WTC11 (cell line): ENCODE measurements around the gene NUB1. TPM values are rescaled to one million over a fixed set of nuclear protein-coding genes. Genes with fewer than 3 reads are reported as not detected.

ENCODE experiments used
- ATAC-seq: fragments of 200-7000 bp; cut with Tn5 transposase; 2 replicates; pipeline ENCODE4 v1.10.0; 2021; ENCODE audit warnings: mild to moderate bottlenecking, moderate library complexity
- CTCF ChIA-PET: fragments of 300-600 bp; sonication (Branson Sonifier 250); formaldehyde crosslinking; loops from one replicate; lab custom pipeline; 2021; ENCODE audit warnings: antibody characterized with exemption; lab: Charles Lee
- POLR2A ChIA-PET: fragments of 350-600 bp; sonication (Branson Sonifier 250); formaldehyde crosslinking; loops from one replicate; lab custom pipeline; 2021; ENCODE audit warnings: antibody characterized with exemption; lab: Charles Lee
- DNase-seq: peaks from one replicate; pipeline ENCODE4 v3.0.0; 2021; ENCODE audit warnings: low spot score
- H3K27ac Mint-ChIP-seq: 2 replicates; pipeline ENCODE4 v1.8.0; 2021; ENCODE audit warnings: mixed read lengths
- H3K27me3 Mint-ChIP-seq: 2 replicates; pipeline ENCODE4 v1.8.0; 2021; ENCODE audit warnings: low read depth, mild to moderate bottlenecking, moderate library complexity, mixed read lengths
- H3K36me3 Mint-ChIP-seq: 2 replicates; pipeline ENCODE4 v1.8.0; 2021; ENCODE audit warnings: mixed read lengths
- H3K4me1 Mint-ChIP-seq: 2 replicates; pipeline ENCODE4 v1.8.0; 2022; ENCODE audit warnings: mixed read lengths
- H3K4me3 Mint-ChIP-seq: 2 replicates; pipeline ENCODE4 v1.8.0; 2021; ENCODE audit warnings: mild to moderate bottlenecking, moderate library complexity, mixed read lengths
- H3K9me3 Mint-ChIP-seq: 2 replicates; pipeline ENCODE4 v1.8.0; 2021; ENCODE audit warnings: mixed read lengths
- CBFB ChIP-seq: sonication (generic); formaldehyde crosslinking; IDR thresholded peaks from 2 replicates; pipeline ENCODE4 v1.8.1; 2022; ENCODE audit warnings: mild to moderate bottlenecking, low read depth, missing genetic modification reagents
- CREM ChIP-seq: sonication (generic); formaldehyde crosslinking; IDR thresholded peaks from 2 replicates; pipeline ENCODE4 v1.8.1; 2022; ENCODE audit warnings: mild to moderate bottlenecking, missing genetic modification reagents, moderate library complexity
- EMX1 ChIP-seq: fragments of 250-450 bp; sonication (Bioruptor Pico); IDR thresholded peaks from 2 replicates; pipeline ENCODE4 v1.8.0; 2021; ENCODE audit warnings: mild to moderate bottlenecking
- ETV6 ChIP-seq: sonication (generic); formaldehyde crosslinking; IDR thresholded peaks from 2 replicates; pipeline ENCODE4 v1.8.1; 2022; ENCODE audit warnings: mild to moderate bottlenecking, missing genetic modification reagents
- FOXP4 ChIP-seq: sonication (generic); formaldehyde crosslinking; IDR thresholded peaks from 2 replicates; pipeline ENCODE4 v1.8.0; 2022; ENCODE audit warnings: mild to moderate bottlenecking, missing genetic modification reagents
- JAZF1 ChIP-seq: fragments of 250-450 bp; sonication (Bioruptor Pico); IDR thresholded peaks from 2 replicates; pipeline ENCODE4 v1.9.0; 2021; ENCODE audit warnings: moderate library complexity, mild to moderate bottlenecking, inconsistent platforms
- MAX ChIP-seq: sonication (generic); formaldehyde crosslinking; IDR thresholded peaks from 2 replicates; pipeline ENCODE4 v1.8.0; 2022; ENCODE audit warnings: mild to moderate bottlenecking, missing genetic modification reagents
- NR2C2 ChIP-seq: sonication (generic); formaldehyde crosslinking; IDR thresholded peaks from 2 replicates; pipeline ENCODE4 v1.8.0; 2022; ENCODE audit warnings: mild to moderate bottlenecking, missing genetic modification reagents
- PRDM15 ChIP-seq: sonication (generic); formaldehyde crosslinking; IDR thresholded peaks from 2 replicates; pipeline ENCODE4 v1.8.0; 2022; ENCODE audit warnings: missing genetic modification reagents
- PRRX2 ChIP-seq: fragments of 250-450 bp; sonication (Bioruptor Pico); IDR thresholded peaks from 2 replicates; pipeline ENCODE4 v1.8.0; 2021; ENCODE audit warnings: mild to moderate bottlenecking
- RORB ChIP-seq: fragments of 250-450 bp; sonication (Bioruptor Pico); IDR thresholded peaks from 2 replicates; pipeline ENCODE4 v1.9.0; 2021; ENCODE audit warnings: mild to moderate bottlenecking
- SP1 ChIP-seq: sonication (generic); formaldehyde crosslinking; conservative IDR thresholded peaks from 2 replicates; pipeline ENCODE4 v1.8.1; 2022; ENCODE audit warnings: missing genetic modification reagents
- USF2 ChIP-seq: sonication (generic); formaldehyde crosslinking; IDR thresholded peaks from 2 replicates; pipeline ENCODE4 v1.8.1; 2023; ENCODE audit warnings: mild to moderate bottlenecking, missing genetic modification reagents, moderate library complexity
- ZNF512 ChIP-seq: sonication (generic); formaldehyde crosslinking; IDR thresholded peaks from 2 replicates; pipeline ENCODE4 v1.8.1; 2022; ENCODE audit warnings: missing genetic modification reagents, borderline replicate concordance
- ZSCAN18 ChIP-seq: fragments of 250-450 bp; sonication (Bioruptor Pico); IDR thresholded peaks from 2 replicates; pipeline ENCODE4 v2.1.2; 2022; ENCODE audit warnings: mild to moderate bottlenecking, moderate library complexity
- total RNA-seq: library from RNA; stranded (reverse); gene quantifications from 3 replicates; pipeline ENCODE4 v1.2.3, GENCODE V29; 2021
- TF ChIP-seq, protein P1 (sequence below): sonication (generic); formaldehyde crosslinking; IDR thresholded peaks from 2 replicates; pipeline ENCODE4 v1.8.1; 2023; ENCODE audit warnings: mild to moderate bottlenecking, missing genetic modification reagents, moderate library complexity
- TF ChIP-seq, protein P2 (sequence below): sonication (generic); formaldehyde crosslinking; IDR thresholded peaks from 2 replicates; pipeline ENCODE4 v1.8.1; 2022; ENCODE audit warnings: mild to moderate bottlenecking, missing genetic modification reagents, moderate library complexity, borderline replicate concordance
- TF ChIP-seq, protein P3 (sequence below): sonication (generic); formaldehyde crosslinking; IDR thresholded peaks from 2 replicates; pipeline ENCODE4 v1.8.0; 2022; ENCODE audit warnings: mild to moderate bottlenecking, missing genetic modification reagents

NUB1 gene
- total RNA-seq, 1 experiment from 2014 or later, result 38.3 TPM

- Mint-ChIP-seq H3K36me3 (peaks cover 3% of the 10 kb centered on the region; the same call in 1 of the 2 replicates), H3K4me1 (no peaks in the 10 kb centered on the region), H3K27me3 (no peaks in the 10 kb centered on the region), H3K27ac (no peak overlapping the region), H3K4me3 (no peak overlapping the region), H3K9me3 (peaks cover 14% of the 10 kb centered on the region)
- CTCF ChIA-PET, result interaction anchor here (1.2 to 5.7 kb wide), 3 partner anchors 8 to 66 kb away, joined by 3 to 71 read pairs (median 27); no protein-coding TSS in a partner anchor
- POLR2A ChIA-PET, result no interaction called here
- DNase-seq, result no peak
- TF ChIP-seq CBFB (CRISPR knock-in tag) (no peak), RORB (CRISPR knock-in tag) (no peak), PRRX2 (no peak), ZNF512 (no peak), EMX1 (CRISPR knock-in tag) (no peak), SP1 (CRISPR knock-in tag) (no peak), ETV6 (CRISPR knock-in tag) (no peak), MAX (CRISPR knock-in tag) (no peak), NR2C2 (CRISPR knock-in tag) (no peak), USF2 (CRISPR knock-in tag) (no peak), CREM (no peak), JAZF1 (no peak), PRDM15 (CRISPR knock-in tag) (no peak)
- TF ChIP-seq, protein P1, sequence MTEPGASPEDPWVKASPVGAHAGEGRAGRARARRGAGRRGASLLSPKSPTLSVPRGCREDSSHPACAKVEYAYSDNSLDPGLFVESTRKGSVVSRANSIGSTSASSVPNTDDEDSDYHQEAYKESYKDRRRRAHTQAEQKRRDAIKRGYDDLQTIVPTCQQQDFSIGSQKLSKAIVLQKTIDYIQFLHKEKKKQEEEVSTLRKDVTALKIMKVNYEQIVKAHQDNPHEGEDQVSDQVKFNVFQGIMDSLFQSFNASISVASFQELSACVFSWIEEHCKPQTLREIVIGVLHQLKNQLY, result no peak
- TF ChIP-seq, protein P2, sequence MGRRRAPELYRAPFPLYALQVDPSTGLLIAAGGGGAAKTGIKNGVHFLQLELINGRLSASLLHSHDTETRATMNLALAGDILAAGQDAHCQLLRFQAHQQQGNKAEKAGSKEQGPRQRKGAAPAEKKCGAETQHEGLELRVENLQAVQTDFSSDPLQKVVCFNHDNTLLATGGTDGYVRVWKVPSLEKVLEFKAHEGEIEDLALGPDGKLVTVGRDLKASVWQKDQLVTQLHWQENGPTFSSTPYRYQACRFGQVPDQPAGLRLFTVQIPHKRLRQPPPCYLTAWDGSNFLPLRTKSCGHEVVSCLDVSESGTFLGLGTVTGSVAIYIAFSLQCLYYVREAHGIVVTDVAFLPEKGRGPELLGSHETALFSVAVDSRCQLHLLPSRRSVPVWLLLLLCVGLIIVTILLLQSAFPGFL (CRISPR knock-in tag), result no peak
- ATAC-seq, result no peak
Observed at GRCh38 chr7:151312831-151313809, 28.5 kb upstream of the NUB1 start.

- ChIA-PET CTCF (interaction anchor here (1.2 to 5.7 kb wide), 3 partner anchors 9 to 68 kb away, joined by 6 to 71 read pairs (median 27); no protein-coding TSS in a partner anchor), POLR2A (no interaction called here)
- H3K27me3 Mint-ChIP-seq, result peaks cover 2% of the 10 kb centered on the region
- H3K4me1 Mint-ChIP-seq, result no peaks in the 10 kb centered on the region
- H3K36me3 Mint-ChIP-seq, result peaks cover 7% of the 10 kb centered on the region
- ATAC-seq (no peak), DNase-seq (no peak)
- no peak overlapping the region for H3K4me3 Mint-ChIP-seq
- peaks cover 18% of the 10 kb centered on the region for H3K9me3 Mint-ChIP-seq
- H3K27ac Mint-ChIP-seq, result no peak overlapping the region
- no peak for TF ChIP-seq USF2 (CRISPR knock-in tag)
- no peak for TF ChIP-seq FOXP4 (CRISPR knock-in tag)
- TF ChIP-seq, protein P3, sequence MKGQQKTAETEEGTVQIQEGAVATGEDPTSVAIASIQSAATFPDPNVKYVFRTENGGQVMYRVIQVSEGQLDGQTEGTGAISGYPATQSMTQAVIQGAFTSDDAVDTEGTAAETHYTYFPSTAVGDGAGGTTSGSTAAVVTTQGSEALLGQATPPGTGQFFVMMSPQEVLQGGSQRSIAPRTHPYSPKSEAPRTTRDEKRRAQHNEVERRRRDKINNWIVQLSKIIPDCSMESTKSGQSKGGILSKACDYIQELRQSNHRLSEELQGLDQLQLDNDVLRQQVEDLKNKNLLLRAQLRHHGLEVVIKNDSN (CRISPR knock-in tag), result no peak
- no peak for TF ChIP-seq ZSCAN18
Observed at GRCh38 chr7:151313857-151314256, 27.8 kb upstream of the NUB1 start.
